Activated CD4-positive, alpha-beta T cell treated with anti-CD3 and anti-CD28 coated beads, Interleukin-2, amount 10 ng/mL, durations not matched to agents 7 days and 5 days (primary cell): ENCODE results near the gene DOCK2. TPM values are rescaled to one million over a fixed set of nuclear protein-coding genes. Genes with fewer than 3 reads are reported as not detected.
"Not testable (repeated sequence)": the region's sequence is repeated elsewhere in the genome, so short reads cannot be mapped to it uniquely, and the experiment has no call there.

Experiments used
- CTCF ChIA-PET: fragments of 350-600 bp; sonication (Branson Sonifier 250); formaldehyde crosslinking; loops from one replicate; lab custom pipeline; 2021; ENCODE audit warnings: antibody characterized with exemption; lab: Charles Lee
- POLR2A ChIA-PET: fragments of 350-600 bp; sonication (Branson Sonifier 250); formaldehyde crosslinking; loops from one replicate; lab custom pipeline; 2021; ENCODE audit warnings: antibody characterized with exemption; lab: Charles Lee
- DNase-seq: peaks from one replicate; pipeline ENCODE4 v3.0.0-alpha.2; 2020
- H3K27ac Mint-ChIP-seq: one replicate; pipeline ENCODE4 v1.8.0; 2021; ENCODE audit warnings: mild to moderate bottlenecking, moderate library complexity, mixed read lengths
- H3K27me3 Mint-ChIP-seq: one replicate; pipeline ENCODE4 v1.8.0; 2021; ENCODE audit warnings: mixed read lengths
- H3K36me3 Mint-ChIP-seq: one replicate; pipeline ENCODE4 v1.8.0; 2021; ENCODE audit warnings: low read depth, mixed read lengths
- H3K4me1 Mint-ChIP-seq: one replicate; pipeline ENCODE4 v1.8.0; 2021; ENCODE audit warnings: mixed read lengths
- H3K4me3 Mint-ChIP-seq: one replicate; pipeline ENCODE4 v1.8.0; 2021; ENCODE audit warnings: mild to moderate bottlenecking, moderate library complexity, mixed read lengths
- H3K9me3 Mint-ChIP-seq: one replicate; pipeline ENCODE4 v1.8.0; 2021; ENCODE audit warnings: mixed read lengths
- total RNA-seq, 2 experiments: library from RNA; stranded (reverse); gene quantifications; one replicate each; pipeline ENCODE4 v1.2.3, GENCODE V29; 2021

Gene DOCK2
- 100 to 1,000 TPM; 270 to 300 TPM for total RNA-seq

DNA sequence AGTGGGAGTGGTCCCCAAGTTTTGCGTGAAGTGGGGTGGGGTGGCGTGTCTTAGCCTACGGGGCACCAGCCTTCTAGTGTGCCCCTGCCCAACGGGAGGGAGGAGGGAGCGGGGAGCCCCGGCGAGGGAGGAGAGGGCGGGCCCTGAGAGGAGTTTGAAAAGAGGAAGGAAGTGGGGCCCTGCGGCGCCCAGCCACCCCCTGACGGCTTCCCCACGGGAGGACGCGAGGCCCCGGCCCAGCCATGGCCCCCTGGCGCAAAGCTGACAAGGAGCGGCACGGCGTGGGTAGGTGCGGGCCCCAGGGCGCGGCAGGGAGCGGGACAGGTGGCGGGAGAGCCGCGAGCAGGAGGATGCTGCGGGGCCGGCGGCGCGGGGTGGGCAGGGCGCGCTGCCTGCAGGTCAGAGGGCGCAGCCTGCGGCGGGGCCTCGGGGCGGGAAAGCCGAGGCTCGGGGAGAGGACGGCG lies at the start of gene DOCK2:
TSS of gene DOCK2 (plus strand) at position 191 of the 464 bp plus-strand sequence. CDS start at position 243, 52 bp downstream.
- ChIA-PET CTCF (interaction anchor here (0.7 to 1.0 kb wide), 2 partner anchors 17 to 103 kb away, joined by 4 read pairs; no protein-coding TSS in a partner anchor), POLR2A (interaction anchor here (1.4 to 1.8 kb wide), 2 partner anchors 12 to 54 kb away, joined by 3 to 8 read pairs; partner anchors contain the start of gene SPDL1)
- Mint-ChIP-seq H3K27ac (peak within 1 kb of the TSS; percentile 96), H3K36me3 (peaks cover 44% of the 10 kb centered on the region), H3K27me3 (peaks cover 6% of the 10 kb centered on the region), H3K4me1 (peaks cover 50% of the 10 kb centered on the region), H3K4me3 (peak within 1 kb of the TSS; percentile 87), H3K9me3 (peaks cover 20% of the 10 kb centered on the region)
- DNase-seq, result peak; percentile 82

- CTCF ChIA-PET, result interaction anchor here (0.6 to 0.7 kb wide), 2 partner anchors 10 to 49 kb away, joined by 3 read pairs; no protein-coding TSS in a partner anchor
- H3K36me3 Mint-ChIP-seq, result peaks cover 57% of the 10 kb centered on the region
- no peaks in the 10 kb centered on the region for H3K9me3 Mint-ChIP-seq
- no peaks in the 10 kb centered on the region for H3K27me3 Mint-ChIP-seq
- DNase-seq, result no peak
- POLR2A ChIA-PET, result no interaction called here
- no peak overlapping the region for H3K4me3 Mint-ChIP-seq
- no peak overlapping the region for H3K27ac Mint-ChIP-seq
- peaks cover 19% of the 10 kb centered on the region for H3K4me1 Mint-ChIP-seq
Measured at GRCh38 chr5:169590602-169591001, 46.5 kb upstream of the DOCK2 start.

- POLR2A ChIA-PET, result no interaction called here
- Mint-ChIP-seq H3K36me3 (peaks cover 56% of the 10 kb centered on the region), H3K27ac (no peak overlapping the region), H3K4me3 (no peak overlapping the region), H3K27me3 (no peaks in the 10 kb centered on the region), H3K9me3 (no peaks in the 10 kb centered on the region), H3K4me1 (peaks cover 9% of the 10 kb centered on the region)
- CTCF ChIA-PET, result no interaction called here
- DNase-seq, result no peak
Measured at GRCh38 chr5:169591636-169592035, 45.4 kb upstream of the DOCK2 start.

DNA sequence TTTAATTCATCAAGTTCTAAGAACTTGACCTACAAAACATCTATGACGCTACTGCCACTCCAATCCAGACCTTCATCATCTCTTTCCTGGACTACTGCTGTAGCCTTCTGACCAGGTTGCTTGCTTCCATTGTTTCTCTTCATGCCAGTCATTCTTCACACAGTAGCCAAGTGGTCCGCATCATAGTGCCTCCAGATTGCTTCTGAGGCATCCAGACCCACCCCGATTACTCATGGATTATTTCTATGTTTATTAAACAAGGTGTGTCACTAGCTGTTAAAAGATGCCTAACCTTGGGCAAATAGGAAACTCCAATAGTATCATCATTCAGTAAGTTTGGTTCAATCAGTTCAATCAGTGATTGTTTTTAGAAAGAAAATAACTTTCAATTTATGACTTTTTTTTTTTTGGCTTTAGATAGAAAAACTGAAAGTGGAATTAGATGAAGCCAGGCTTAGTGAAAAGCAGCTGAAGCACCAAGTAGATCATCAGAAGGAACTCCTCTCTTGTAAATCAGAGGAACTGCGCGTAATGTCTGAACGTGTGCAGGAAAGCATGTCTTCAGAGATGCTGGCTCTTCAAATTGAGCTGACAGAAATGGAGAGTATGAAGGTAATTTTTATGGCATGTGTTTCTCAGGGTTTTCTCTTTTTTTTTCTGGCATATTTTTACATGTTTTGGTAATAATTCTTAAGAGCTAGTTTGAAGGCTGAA lies 44.0 kb upstream of the DOCK2 start:
- DNase-seq, result no peak
- peaks cover 67% of the 10 kb centered on the region for H3K36me3 Mint-ChIP-seq
- no peaks in the 10 kb centered on the region for H3K27me3 Mint-ChIP-seq
- no peak overlapping the region for H3K4me3 Mint-ChIP-seq
- H3K4me1 Mint-ChIP-seq, result no peaks in the 10 kb centered on the region
- ChIA-PET POLR2A (no interaction called here), CTCF (interaction anchor here (1.0 kb wide), 2 partner anchors 12 to 32 kb away, joined by 3 read pairs; no protein-coding TSS in a partner anchor)
- no peak overlapping the region for H3K27ac Mint-ChIP-seq
- no peaks in the 10 kb centered on the region for H3K9me3 Mint-ChIP-seq

GRCh38 chr5:169595172-169595820 lies 41.8 kb upstream of the DOCK2 start:
- Mint-ChIP-seq H3K9me3 (no peaks in the 10 kb centered on the region), H3K27ac (no peak overlapping the region), H3K27me3 (no peaks in the 10 kb centered on the region), H3K4me3 (no peak overlapping the region), H3K4me1 (peaks cover 2% of the 10 kb centered on the region), H3K36me3 (peaks cover 64% of the 10 kb centered on the region)
- ChIA-PET POLR2A (no interaction called here), CTCF (no interaction called here)
- DNase-seq, result no peak

DNA sequence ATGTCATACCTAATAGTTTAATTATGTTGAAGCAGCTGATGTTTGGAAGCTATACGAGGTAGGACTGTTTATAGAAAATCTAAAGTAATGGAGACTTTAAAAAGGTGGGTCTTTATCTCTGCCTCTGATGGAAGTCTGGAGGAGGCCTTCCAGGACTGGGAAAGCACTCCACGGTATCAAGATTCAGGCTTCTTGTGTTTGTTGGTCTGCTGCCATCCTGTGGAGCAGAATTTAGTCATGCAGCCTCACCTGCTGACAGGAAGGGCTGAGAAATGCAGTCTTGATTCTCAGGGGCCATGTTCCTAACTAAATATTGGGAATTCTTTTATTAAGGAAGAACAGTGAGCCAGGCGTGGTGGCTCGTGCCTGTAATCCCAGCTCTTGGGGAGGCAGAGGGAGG lies 37.6 kb upstream of the DOCK2 start:
- H3K27me3 Mint-ChIP-seq, result no peaks in the 10 kb centered on the region
- DNase-seq, result no peak
- no peak overlapping the region for H3K27ac Mint-ChIP-seq
- peaks cover 2% of the 10 kb centered on the region for H3K4me1 Mint-ChIP-seq
- no peaks in the 10 kb centered on the region for H3K9me3 Mint-ChIP-seq
- ChIA-PET CTCF (interaction anchor here (1.4 kb wide), 1 partner anchor 52 kb away, joined by 3 read pairs; no protein-coding TSS in a partner anchor), POLR2A (no interaction called here)
- no peak overlapping the region for H3K4me3 Mint-ChIP-seq
- peaks cover 64% of the 10 kb centered on the region for H3K36me3 Mint-ChIP-seq

- H3K4me1 Mint-ChIP-seq, result peaks cover 2% of the 10 kb centered on the region
- H3K27me3 Mint-ChIP-seq, result no peaks in the 10 kb centered on the region
- no peak overlapping the region for H3K27ac Mint-ChIP-seq
- peaks cover 55% of the 10 kb centered on the region for H3K36me3 Mint-ChIP-seq
- DNase-seq, result no peak
- POLR2A ChIA-PET, result no interaction called here
- no peaks in the 10 kb centered on the region for H3K9me3 Mint-ChIP-seq
- H3K4me3 Mint-ChIP-seq, result no peak overlapping the region
- CTCF ChIA-PET, result no interaction called here
Measured at GRCh38 chr5:169602535-169602934, 34.5 kb upstream of the DOCK2 start.

DNA sequence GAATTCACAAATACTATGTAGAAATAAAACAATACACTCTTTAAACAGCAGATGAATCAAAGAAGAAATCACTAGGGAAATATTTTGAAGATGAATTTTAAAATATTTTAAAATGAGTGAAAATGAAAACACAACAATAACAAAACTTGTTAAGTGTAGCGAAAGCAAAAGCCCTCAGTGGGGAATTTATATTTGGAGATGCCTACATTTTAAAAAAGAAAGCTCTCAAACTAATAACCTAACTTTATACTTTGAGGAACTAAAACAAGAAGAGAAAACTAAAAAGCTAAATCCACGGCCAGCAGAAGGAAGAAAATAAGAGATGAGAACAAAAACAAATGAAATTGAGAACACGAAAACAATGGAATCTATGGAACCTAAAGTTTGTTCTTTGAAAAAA lies 30.8 kb upstream of the DOCK2 start:
- peaks cover 18% of the 10 kb centered on the region for H3K27me3 Mint-ChIP-seq
- no peaks in the 10 kb centered on the region for H3K4me1 Mint-ChIP-seq
- no peak for DNase-seq
- ChIA-PET POLR2A (no interaction called here), CTCF (no interaction called here)
- H3K36me3 Mint-ChIP-seq, result peaks cover 30% of the 10 kb centered on the region
- no peak overlapping the region for H3K27ac Mint-ChIP-seq
- H3K9me3 Mint-ChIP-seq, result peaks cover 5% of the 10 kb centered on the region
- no peak overlapping the region for H3K4me3 Mint-ChIP-seq

- CTCF ChIA-PET, result no interaction called here
- Mint-ChIP-seq H3K4me1 (no peaks in the 10 kb centered on the region), H3K36me3 (peaks cover 16% of the 10 kb centered on the region), H3K27me3 (peaks cover 32% of the 10 kb centered on the region), H3K27ac (no peak overlapping the region), H3K4me3 (no peak overlapping the region), H3K9me3 (peaks cover 10% of the 10 kb centered on the region)
- DNase-seq, result no peak
- POLR2A ChIA-PET, result no interaction called here
Measured at GRCh38 chr5:169607882-169608281, 29.2 kb upstream of the DOCK2 start.

DNA sequence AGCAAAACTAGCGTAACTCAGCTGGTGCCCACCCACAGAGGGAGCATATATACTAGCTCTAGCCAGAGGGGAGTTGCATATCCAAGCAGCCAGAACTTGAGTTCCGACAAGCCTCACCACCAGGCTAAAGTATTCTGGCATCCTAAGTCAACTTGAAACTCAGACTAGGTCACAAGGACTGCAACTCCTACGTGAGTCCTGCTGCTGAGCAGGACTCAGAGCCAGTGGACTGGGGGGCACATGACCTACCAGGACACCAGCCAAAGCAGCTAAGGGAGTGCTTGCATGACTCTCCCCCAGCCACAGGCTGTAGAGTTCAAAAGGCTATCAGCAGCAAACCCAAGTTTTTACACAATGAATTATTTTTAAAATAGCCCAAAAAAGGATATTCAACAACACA lies 27.4 kb upstream of the DOCK2 start:
- peaks cover 13% of the 10 kb centered on the region for H3K36me3 Mint-ChIP-seq
- H3K9me3 Mint-ChIP-seq, result peaks cover 10% of the 10 kb centered on the region
- peaks cover 42% of the 10 kb centered on the region for H3K27me3 Mint-ChIP-seq
- DNase-seq, result no peak
- H3K27ac Mint-ChIP-seq, result no peak overlapping the region
- no peaks in the 10 kb centered on the region for H3K4me1 Mint-ChIP-seq
- ChIA-PET CTCF (no interaction called here), POLR2A (no interaction called here)
- H3K4me3 Mint-ChIP-seq, result no peak overlapping the region

DNA sequence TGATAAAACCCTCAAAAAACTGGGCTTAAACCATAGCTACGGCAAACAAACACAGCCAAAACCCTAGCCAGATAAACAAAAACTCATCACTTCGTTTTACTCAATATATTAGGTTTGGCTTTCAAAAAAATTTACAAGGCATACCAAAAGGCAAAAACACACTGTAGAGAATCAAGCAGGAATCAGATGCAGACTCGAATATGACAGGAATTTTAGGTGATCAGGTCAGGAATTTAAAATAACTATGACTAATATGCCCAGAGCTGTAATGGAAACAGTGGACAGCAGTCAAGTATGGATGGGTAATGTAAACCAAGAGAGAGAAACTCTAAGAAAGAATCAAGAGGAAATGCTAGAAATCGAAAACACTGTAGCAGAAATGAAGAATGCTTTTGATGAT lies 26.5 kb upstream of the DOCK2 start:
- ChIA-PET CTCF (interaction anchor here (0.6 kb wide), 1 partner anchor 886 kb away, joined by 3 read pairs; no protein-coding TSS in a partner anchor), POLR2A (interaction anchor here (0.6 kb wide), 1 partner anchor 27 kb away, joined by 5 read pairs; the partner anchor contains the start of gene SPDL1)
- H3K27me3 Mint-ChIP-seq, result peaks cover 44% of the 10 kb centered on the region
- H3K4me1 Mint-ChIP-seq, result no peaks in the 10 kb centered on the region
- H3K27ac Mint-ChIP-seq, result no peak overlapping the region
- H3K36me3 Mint-ChIP-seq, result peaks cover 12% of the 10 kb centered on the region
- H3K4me3 Mint-ChIP-seq, result no peak overlapping the region
- no peak for DNase-seq
- H3K9me3 Mint-ChIP-seq, result peaks cover 10% of the 10 kb centered on the region

GRCh38 chr5:169615561-169615960 lies 21.5 kb upstream of the DOCK2 start:
- peaks cover 3% of the 10 kb centered on the region for H3K36me3 Mint-ChIP-seq
- peaks cover 45% of the 10 kb centered on the region for H3K27me3 Mint-ChIP-seq
- H3K9me3 Mint-ChIP-seq, result peaks cover 9% of the 10 kb centered on the region
- no peaks in the 10 kb centered on the region for H3K4me1 Mint-ChIP-seq
- ChIA-PET POLR2A (no interaction called here), CTCF (no interaction called here)
- no peak overlapping the region for H3K27ac Mint-ChIP-seq
- H3K4me3 Mint-ChIP-seq, result no peak overlapping the region
- no peak for DNase-seq

GRCh38 chr5:169624307-169624706 lies 12.8 kb upstream of the DOCK2 start:
- H3K27ac Mint-ChIP-seq, POLR2A ChIA-PET, H3K4me3 Mint-ChIP-seq, H3K9me3 Mint-ChIP-seq, DNase-seq, H3K4me1 Mint-ChIP-seq, H3K36me3 Mint-ChIP-seq: not testable (repeated sequence)
- H3K27me3 Mint-ChIP-seq, result peaks cover 31% of the 10 kb centered on the region
- CTCF ChIA-PET, result interaction anchor here (0.9 kb wide), 1 partner anchor 23 kb away, joined by 4 read pairs; no protein-coding TSS in a partner anchor
